DOHH2 (cell line): ENCODE results near the gene DIS3L2.

Experiments used
- H3F3A ChIP-seq: fragments of 200-600 bp; sonication (generic), shearing (Covaris generic); 2 replicates; pipeline ENCODE4 v1.6.0; 2016; ENCODE audit warnings: antibody characterized with exemption, mild to moderate bottlenecking; ENCODE audit not compliant: control insufficient read depth, insufficient read depth
- H3K27ac ChIP-seq: fragments of 200-600 bp; sonication (generic); 2 replicates; pipeline ENCODE4 v1.5.1; 2014; ENCODE audit warnings: low read depth, mild to moderate bottlenecking, low read length, moderate library complexity
- H3K27me3 ChIP-seq: fragments of 200-600 bp; sonication (generic); 2 replicates; pipeline ENCODE4 v1.6.1; 2014; ENCODE audit warnings: mild to moderate bottlenecking, low read length, mixed read lengths; ENCODE audit not compliant: control insufficient read depth
- H3K36me3 ChIP-seq: fragments of 200-600 bp; sonication (generic); 2 replicates; pipeline ENCODE4 v1.6.1; 2014; ENCODE audit warnings: mild to moderate bottlenecking, low read length, moderate library complexity, mixed read lengths; ENCODE audit not compliant: control insufficient read depth
- H3K4me1 ChIP-seq: fragments of 200-600 bp; sonication (generic); 2 replicates; pipeline ENCODE4 v1.6.1; 2014; ENCODE audit warnings: mild to moderate bottlenecking, low read length, mixed read lengths; ENCODE audit not compliant: control insufficient read depth
- H3K4me2 ChIP-seq: fragments of 200-600 bp; sonication (generic); 2 replicates; pipeline ENCODE4 v1.6.0; 2014; ENCODE audit warnings: mild to moderate bottlenecking, low read length, moderate library complexity
- H3K4me3 ChIP-seq: fragments of 200-600 bp; sonication (generic); 2 replicates; pipeline ENCODE4 v1.5.1; 2014; ENCODE audit warnings: mild to moderate bottlenecking, low read length, mixed read lengths
- H3K79me2 ChIP-seq: fragments of 200-600 bp; sonication (generic); 2 replicates; pipeline ENCODE4 v1.6.1; 2014; ENCODE audit warnings: mild to moderate bottlenecking, low read length, mixed read lengths; ENCODE audit not compliant: control insufficient read depth
- H3K9me2 ChIP-seq: fragments of 200-600 bp; sonication (generic); replicated peaks from 2 replicates; pipeline ENCODE4 v1.6.1; 2014; ENCODE audit warnings: mild to moderate bottlenecking, low read length, mixed read lengths; ENCODE audit not compliant: control insufficient read depth
- H3K9me3 ChIP-seq: fragments of 200-600 bp; sonication (generic); 2 replicates; pipeline ENCODE4 v1.6.1; 2014; ENCODE audit warnings: antibody characterized with exemption, low read length, mixed read lengths; ENCODE audit not compliant: control insufficient read depth, insufficient read depth
- H4K20me1 ChIP-seq: fragments of 200-600 bp; sonication (generic); 2 replicates; pipeline ENCODE4 v1.6.0; 2014; ENCODE audit warnings: low read depth, mild to moderate bottlenecking, antibody characterized with exemption, low read length, moderate library complexity; ENCODE audit not compliant: control insufficient read depth, insufficient read depth
- EZH2phosphoT487 ChIP-seq: fragments of 200-600 bp; sonication (generic); IDR thresholded peaks from 2 replicates; pipeline ENCODE4 v1.6.1; 2017; ENCODE audit warnings: borderline replicate concordance, mild to moderate bottlenecking, antibody characterized with exemption, low read length, moderate library complexity, mixed read lengths
- TF ChIP-seq, protein P1 (sequence below): fragments of 200-600 bp; sonication (generic); IDR thresholded peaks from one replicate; pipeline ENCODE4 v1.5.1; 2014; ENCODE audit warnings: antibody characterized with exemption, mild to moderate bottlenecking, low read depth, low read length; ENCODE audit not compliant: poor library complexity, severe bottlenecking

DIS3L2 gene

DNA sequence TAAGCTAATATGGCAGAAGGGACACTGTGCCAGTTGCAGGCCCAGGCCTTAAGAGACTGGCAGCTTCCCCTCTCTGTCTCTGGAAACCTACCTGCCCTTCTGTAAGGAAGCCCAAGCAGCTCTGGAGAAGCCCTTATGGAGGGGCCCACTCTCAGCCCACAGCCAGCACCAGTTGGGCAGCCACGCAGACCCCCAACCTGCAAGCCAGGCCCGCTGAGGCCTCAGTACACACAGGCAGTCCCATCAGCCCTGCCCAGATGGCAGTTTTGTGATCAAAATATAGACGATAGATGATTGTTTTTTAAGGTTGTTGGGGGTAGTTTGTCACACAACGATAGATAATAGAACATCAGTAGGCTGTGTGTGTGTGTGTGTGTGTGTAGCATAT is 380.2 kb downstream of the DIS3L2 start:
- no peak for TF ChIP-seq EZH2phosphoT487
- TF ChIP-seq, protein P1, sequence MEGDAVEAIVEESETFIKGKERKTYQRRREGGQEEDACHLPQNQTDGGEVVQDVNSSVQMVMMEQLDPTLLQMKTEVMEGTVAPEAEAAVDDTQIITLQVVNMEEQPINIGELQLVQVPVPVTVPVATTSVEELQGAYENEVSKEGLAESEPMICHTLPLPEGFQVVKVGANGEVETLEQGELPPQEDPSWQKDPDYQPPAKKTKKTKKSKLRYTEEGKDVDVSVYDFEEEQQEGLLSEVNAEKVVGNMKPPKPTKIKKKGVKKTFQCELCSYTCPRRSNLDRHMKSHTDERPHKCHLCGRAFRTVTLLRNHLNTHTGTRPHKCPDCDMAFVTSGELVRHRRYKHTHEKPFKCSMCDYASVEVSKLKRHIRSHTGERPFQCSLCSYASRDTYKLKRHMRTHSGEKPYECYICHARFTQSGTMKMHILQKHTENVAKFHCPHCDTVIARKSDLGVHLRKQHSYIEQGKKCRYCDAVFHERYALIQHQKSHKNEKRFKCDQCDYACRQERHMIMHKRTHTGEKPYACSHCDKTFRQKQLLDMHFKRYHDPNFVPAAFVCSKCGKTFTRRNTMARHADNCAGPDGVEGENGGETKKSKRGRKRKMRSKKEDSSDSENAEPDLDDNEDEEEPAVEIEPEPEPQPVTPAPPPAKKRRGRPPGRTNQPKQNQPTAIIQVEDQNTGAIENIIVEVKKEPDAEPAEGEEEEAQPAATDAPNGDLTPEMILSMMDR = no peak
- Histone ChIP-seq H3K9me3 (no peaks in the 10 kb centered on the region), H3K27ac (no peak overlapping the region), H3K9me2 (no peaks in the 10 kb centered on the region), H3F3A (no peaks in the 10 kb centered on the region), H3K4me2 (no peak overlapping the region), H3K36me3 (no peaks in the 10 kb centered on the region), H4K20me1 (no peaks in the 10 kb centered on the region; the same call in 1 of the 2 replicates), H3K27me3 (no peaks in the 10 kb centered on the region), H3K4me1 (no peaks in the 10 kb centered on the region), H3K4me3 (no peak overlapping the region), H3K79me2 (no peaks in the 10 kb centered on the region)

DNA sequence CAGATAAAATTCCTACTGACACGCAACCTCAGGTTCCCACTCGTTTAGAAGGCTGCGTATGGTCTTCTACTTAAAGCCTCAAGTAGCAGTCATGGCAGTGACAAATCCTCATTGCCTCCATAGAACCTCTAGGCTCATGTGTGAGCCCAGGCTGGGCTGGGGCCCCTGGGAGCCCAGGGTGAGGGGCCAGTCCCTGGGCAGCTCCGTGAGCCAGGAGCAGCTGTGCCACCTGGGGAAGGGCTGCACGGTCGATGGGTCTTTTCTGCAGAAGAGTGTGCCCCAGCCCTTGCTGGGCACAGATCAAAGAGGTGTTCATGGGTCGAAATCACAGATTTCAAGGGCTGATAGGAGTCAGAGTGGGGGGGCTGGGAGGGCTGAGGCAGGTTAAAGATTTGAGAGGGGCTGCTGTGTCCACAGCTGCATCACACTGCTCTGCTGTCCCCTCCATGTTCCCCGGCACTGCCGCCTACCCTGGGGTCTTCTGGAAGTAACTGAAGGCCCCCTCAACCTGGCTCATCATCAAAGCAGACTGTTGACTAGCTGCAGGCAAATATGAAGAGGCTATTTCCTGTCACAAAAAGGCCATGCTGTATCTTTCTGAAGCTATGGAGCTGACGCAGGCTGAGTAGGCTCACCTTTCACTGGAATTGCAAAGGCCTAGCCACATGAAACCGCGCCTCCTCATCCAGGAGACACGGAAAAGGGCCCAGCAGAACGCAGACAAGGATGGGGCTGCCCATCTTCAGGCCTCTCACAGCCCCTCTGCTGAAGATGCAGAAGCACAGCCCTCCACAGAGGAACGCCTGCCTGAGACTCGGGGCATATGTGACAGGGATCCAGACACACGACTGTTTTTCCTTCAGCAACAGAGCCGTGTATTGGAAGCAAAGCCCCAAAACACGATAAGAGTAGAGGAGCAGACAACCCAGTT is 381.4 kb downstream of the DIS3L2 start:
- H3K4me3 ChIP-seq = no peak overlapping the region
- no peaks in the 10 kb centered on the region for H3K4me1 ChIP-seq
- H3K27ac ChIP-seq = no peak overlapping the region
- TF ChIP-seq EZH2phosphoT487 = no peak
- TF ChIP-seq, protein P1 = no peak
- H3K79me2 ChIP-seq = no peaks in the 10 kb centered on the region
- no peaks in the 10 kb centered on the region for H3K27me3 ChIP-seq
- H3K4me2 ChIP-seq = no peak overlapping the region
- H3K9me2 ChIP-seq = no peaks in the 10 kb centered on the region
- H4K20me1 ChIP-seq = no peaks in the 10 kb centered on the region; the same call in 1 of the 2 replicates
- no peaks in the 10 kb centered on the region for H3K9me3 ChIP-seq
- no peaks in the 10 kb centered on the region for H3K36me3 ChIP-seq
- no peaks in the 10 kb centered on the region for H3F3A ChIP-seq

DNA sequence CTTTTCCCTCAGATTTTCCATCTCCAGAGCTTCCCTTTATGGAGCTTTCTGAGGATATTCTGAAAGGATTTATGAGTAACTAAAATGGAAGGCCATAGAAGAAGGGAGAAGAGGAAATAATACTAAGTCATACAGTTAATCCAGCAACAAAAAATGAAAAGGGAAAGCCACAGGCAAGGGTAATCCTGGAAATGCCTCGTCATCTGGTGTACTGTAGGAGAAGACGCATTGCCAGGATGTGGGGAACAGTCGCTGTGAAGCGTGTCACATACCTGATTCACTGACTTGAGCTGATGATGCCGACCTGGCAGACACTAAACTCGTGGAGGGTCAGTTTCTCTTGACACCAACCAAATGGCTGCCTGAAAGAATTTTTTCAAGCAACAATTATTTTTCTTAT is 382.3 kb downstream of the DIS3L2 start:
- Histone ChIP-seq H3K27ac (no peak overlapping the region), H3K4me1 (no peaks in the 10 kb centered on the region), H3K4me2 (no peak overlapping the region), H3K9me2 (no peaks in the 10 kb centered on the region), H3K27me3 (no peaks in the 10 kb centered on the region), H3K36me3 (no peaks in the 10 kb centered on the region), H3F3A (no peaks in the 10 kb centered on the region), H4K20me1 (no peaks in the 10 kb centered on the region; the same call in 1 of the 2 replicates), H3K9me3 (no peaks in the 10 kb centered on the region), H3K79me2 (no peaks in the 10 kb centered on the region), H3K4me3 (no peak overlapping the region)
- TF ChIP-seq EZH2phosphoT487 = no peak
- TF ChIP-seq, protein P1 = no peak
